GM12865 (cell line): ENCODE measurements around the gene EOGT.
A peak's percentile ranks its signal among the peaks of the same experiment; 100 is the strongest.

Source experiments
- DNase-seq: peaks from one replicate; pipeline ENCODE4 v3.0.0; 2010; ENCODE audit warnings: low read depth
- H3K4me3 ChIP-seq: 2 replicates; pipeline ENCODE4 v1.5.1; 2011; ENCODE audit warnings: mild to moderate bottlenecking, low read depth, low read length, control low read depth
- CTCF ChIP-seq: IDR thresholded peaks from 2 replicates; pipeline ENCODE4 v1.5.1; 2011; ENCODE audit warnings: low read length, control low read depth, low read depth, inconsistent platforms; ENCODE audit not compliant: insufficient read depth; ENCODE audit errors: missing control alignments

Gene EOGT

GRCh38 chr3:69020424-69020823 lies 6.9 kb upstream of the EOGT start:
- H3K4me3 ChIP-seq, result no peak overlapping the region
- no peak for TF ChIP-seq CTCF
- DNase-seq, result no peak

GRCh38 chr3:69016901-69017300 lies 3.4 kb upstream of the EOGT start:
- no peak for TF ChIP-seq CTCF
- DNase-seq, result no peak
- no peak overlapping the region for H3K4me3 ChIP-seq

DNA sequence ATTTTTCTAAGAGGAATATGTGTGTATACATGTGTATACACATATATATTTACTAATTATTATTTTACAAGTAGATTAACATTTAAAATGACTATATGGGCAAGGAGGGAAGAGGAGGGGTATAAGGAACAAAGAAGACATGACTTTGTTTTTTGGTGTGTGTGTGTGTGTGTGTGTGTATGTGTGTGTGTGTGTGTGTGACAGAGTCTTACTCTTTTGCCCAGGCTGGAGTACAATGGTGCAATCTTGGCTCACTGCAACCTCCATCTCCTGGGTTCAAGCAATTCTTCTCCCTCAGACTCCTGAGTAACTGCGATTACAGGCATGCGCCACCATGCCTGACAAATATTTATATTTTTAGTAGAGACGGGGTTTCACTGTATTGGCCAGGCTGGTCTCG lies 2.6 kb upstream of the EOGT start:
- no peak for TF ChIP-seq CTCF
- no peak overlapping the region for H3K4me3 ChIP-seq
- no peak for DNase-seq

DNA sequence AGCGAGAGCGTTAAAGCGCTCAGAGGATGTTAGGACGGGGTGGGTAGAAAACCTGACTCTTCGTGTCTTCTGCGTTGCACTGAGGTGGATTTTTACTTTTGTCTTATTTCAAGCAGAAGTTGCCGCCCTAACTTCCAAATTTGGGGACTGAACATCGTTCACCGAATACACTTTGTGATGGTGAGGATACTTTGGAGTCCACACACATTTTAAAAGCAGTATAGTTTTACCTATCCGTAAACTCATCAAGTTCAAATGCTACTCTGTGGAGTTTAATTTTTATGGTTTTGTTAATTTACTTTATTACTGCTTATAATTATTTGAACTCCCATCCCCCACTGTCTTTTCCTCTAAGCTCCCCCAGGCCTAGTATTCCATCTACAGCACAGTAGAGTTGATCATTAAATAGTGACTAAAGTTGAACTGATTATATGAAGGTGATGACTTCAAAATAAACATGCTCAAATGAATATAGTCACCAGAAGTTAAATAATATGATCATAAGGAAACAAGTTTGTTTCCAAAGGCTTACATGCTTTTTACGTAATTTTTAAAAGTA lies 617 bp upstream of the EOGT start:
- H3K4me3 ChIP-seq, result peak overlapping the region; percentile 90
- DNase-seq, result no peak
- no peak for TF ChIP-seq CTCF

GRCh38 chr3:69012800-69013252 lies 658 bp downstream of the EOGT start:
- TF ChIP-seq CTCF, result no peak
- peak; percentile 59 for DNase-seq
- H3K4me3 ChIP-seq, result peak overlapping the region; percentile 90

DNA sequence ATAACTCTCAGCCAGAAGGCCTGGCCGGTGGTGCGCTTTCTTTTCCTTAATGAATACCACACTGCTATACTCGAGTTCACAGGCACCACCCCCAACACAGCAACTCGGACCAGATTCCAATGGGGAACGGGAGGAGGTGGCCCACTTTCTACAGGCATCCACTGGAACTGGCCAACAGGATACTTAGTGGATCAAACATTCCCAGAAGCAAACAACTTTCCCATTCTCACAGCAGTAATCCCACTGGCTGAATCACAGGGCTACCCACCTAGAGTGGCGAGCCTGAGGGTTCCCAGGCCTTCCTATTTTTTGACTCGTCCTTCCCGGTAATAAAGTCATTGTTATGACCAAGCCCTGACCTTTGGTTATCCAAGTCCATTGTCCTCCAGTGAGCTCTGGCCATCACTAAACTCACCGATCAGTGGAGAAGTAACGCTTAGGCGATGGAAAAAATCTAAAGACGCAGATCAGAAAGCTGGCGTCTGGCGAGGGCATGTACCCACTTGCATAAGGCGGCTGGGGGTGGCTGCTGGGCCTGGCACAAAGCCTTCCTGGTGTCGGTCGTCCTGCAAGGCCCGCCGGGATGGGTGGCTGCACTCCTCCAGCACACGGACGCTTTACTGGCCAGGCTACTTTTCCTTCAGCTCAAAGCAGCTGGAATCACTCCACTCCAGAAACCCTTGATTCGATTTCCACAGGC lies 1.2 kb downstream of the EOGT start:
- no peak for TF ChIP-seq CTCF
- H3K4me3 ChIP-seq, result peak overlapping the region; percentile 90
- DNase-seq, result no peak
